VCaP (cell line): ENCODE measurements around the gene HAND2.

Experiments used
- H3K27ac ChIP-seq: fragments of 450-650 bp; 2 replicates; pipeline ENCODE4 v1.5.1; 2017
- TF ChIP-seq, protein P1 (sequence below): fragments of 450-650 bp; conservative IDR thresholded peaks from 2 replicates; pipeline ENCODE4 v1.5.1; 2017; ENCODE audit warnings: mild to moderate bottlenecking, moderate library complexity

The HAND2 gene

GRCh38 chr4:173503330-173504180, 26.5 kb downstream of the HAND2 start:
- TF ChIP-seq, protein P1, sequence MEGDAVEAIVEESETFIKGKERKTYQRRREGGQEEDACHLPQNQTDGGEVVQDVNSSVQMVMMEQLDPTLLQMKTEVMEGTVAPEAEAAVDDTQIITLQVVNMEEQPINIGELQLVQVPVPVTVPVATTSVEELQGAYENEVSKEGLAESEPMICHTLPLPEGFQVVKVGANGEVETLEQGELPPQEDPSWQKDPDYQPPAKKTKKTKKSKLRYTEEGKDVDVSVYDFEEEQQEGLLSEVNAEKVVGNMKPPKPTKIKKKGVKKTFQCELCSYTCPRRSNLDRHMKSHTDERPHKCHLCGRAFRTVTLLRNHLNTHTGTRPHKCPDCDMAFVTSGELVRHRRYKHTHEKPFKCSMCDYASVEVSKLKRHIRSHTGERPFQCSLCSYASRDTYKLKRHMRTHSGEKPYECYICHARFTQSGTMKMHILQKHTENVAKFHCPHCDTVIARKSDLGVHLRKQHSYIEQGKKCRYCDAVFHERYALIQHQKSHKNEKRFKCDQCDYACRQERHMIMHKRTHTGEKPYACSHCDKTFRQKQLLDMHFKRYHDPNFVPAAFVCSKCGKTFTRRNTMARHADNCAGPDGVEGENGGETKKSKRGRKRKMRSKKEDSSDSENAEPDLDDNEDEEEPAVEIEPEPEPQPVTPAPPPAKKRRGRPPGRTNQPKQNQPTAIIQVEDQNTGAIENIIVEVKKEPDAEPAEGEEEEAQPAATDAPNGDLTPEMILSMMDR: no peak
- no peak overlapping the region for H3K27ac ChIP-seq

DNA sequence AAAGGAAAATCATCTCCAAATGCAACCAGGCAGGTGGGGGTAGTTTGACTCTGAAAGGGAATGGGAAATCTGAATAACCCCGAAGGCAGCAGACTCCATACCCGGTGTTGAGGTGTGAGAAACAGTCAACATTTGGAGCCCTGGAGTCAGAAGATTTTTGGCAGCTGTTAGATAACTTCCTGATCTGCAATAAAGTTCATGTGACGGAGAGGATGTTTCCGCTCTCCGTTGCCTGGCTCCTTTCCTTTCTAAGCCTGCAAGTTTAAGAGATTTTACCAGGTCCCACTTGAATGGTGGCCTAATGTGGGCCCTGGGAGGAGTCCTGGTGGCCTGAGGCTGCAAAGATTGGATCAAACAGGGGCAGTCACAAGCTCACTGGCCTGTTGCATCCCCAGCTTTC, 27.7 kb downstream of the HAND2 start:
- TF ChIP-seq, protein P1: no peak
- H3K27ac ChIP-seq: peak overlapping the region; percentile 34; the same call in 1 of the 2 replicates

GRCh38 chr4:173501592-173502150, 28.4 kb downstream of the HAND2 start:
- no peak overlapping the region for H3K27ac ChIP-seq
- TF ChIP-seq, protein P1: no peak

DNA sequence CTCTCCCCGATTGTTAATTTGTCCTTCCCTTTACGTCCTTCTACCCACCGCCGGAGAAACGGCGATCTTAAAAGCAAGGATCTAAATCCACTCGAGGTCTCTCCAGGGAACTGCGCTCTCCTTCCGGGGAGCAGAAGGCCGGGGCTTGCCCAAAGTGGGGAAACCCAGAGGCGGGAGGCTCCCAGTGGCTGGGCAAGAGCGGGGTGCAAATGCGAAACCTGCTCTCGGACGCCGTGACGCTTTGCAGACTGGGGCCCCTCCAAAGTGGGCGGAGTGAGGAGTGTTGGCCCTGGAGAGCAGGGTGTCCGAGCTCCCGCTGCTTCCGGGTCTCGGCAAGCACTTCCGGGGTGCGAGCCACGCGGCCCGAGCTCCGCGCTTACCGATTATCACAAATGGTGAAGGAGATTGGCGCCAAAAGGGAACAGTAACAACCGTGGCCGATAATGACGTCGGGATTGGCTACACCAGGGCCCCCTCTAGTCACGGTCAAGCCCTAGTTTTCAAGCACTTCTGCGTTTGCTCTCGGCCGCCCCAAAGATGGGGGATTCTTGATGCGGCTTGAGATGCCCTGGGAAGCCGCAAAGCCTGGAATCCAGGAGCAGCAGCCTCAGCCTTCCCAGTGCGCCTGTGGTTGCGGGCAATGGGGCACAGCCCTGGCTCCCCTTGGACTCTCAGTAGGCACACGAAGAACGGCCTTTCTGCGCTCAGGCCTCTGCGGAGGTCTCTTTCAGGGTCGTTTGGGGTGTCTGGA, 29.0 kb downstream of the HAND2 start:
- no peak overlapping the region for H3K27ac ChIP-seq

GRCh38 chr4:173499658-173500535, 30.1 kb downstream of the HAND2 start:
- TF ChIP-seq, protein P1: no peak
- no peak overlapping the region for H3K27ac ChIP-seq

More for the DNA sequence above, 29.0 kb downstream of the HAND2 start:
- TF ChIP-seq, protein P1: no peak

DNA sequence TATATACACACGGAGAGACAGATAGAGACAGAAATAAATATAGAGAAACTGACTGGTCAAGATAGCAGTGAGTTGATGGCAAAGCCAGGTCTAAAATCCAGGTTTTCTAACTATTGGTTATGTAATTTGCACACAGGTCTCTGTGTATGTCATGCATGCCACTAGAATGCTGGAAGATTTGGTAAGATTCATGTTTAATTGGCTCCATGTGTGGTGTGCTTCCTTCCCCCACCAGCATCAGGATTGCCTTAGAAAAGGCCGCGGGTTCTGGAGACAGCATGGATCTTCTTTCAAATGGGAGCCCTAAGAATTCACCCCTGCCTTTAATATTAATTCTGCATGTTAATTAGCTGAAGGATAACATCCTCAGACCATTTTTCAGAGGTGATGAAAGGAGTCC, 31.3 kb downstream of the HAND2 start:
- TF ChIP-seq, protein P1: no peak

More for the DNA sequence above, 31.3 kb downstream of the HAND2 start:
- H3K27ac ChIP-seq: no peak overlapping the region
